T-helper 2 cell (primary cell): ENCODE data around the gene MAT2A.
A peak's percentile ranks its signal among the peaks of the same experiment; 100 is the strongest.
"Not testable (repeated sequence)": the region's sequence is repeated elsewhere in the genome, so short reads cannot be mapped to it uniquely, and the experiment has no call there.

Source experiments
- DNase-seq, 5 experiments: peaks; one replicate each; pipeline versions ENCODE4 v3.0.0 to v3.0.0-alpha.2; 2012 to 2022

MAT2A gene

GRCh38 chr2:85580206-85580605 is 41.2 kb downstream of the MAT2A start:
- no peak for DNase-seq

GRCh38 chr2:85582492-85582891 is 43.5 kb downstream of the MAT2A start:
- no peak for DNase-seq

- DNase-seq = peak in 1 of 5 experiments; percentile 60
Observed at GRCh38 chr2:85583667-85584353, 44.8 kb downstream of the MAT2A start.

GRCh38 chr2:85584354-85584856 is 45.4 kb downstream of the MAT2A start, which contains the start of gene VAMP5:
Gene VAMP5, plus strand, starts transcription at chr2:85584431. Its CDS starts 60 bp downstream, at chr2:85584491.
- DNase-seq = peak in 3 of 5 experiments; percentile 32 to 61 (median 33)

GRCh38 chr2:85584857-85585780 is 46.2 kb downstream of the MAT2A start:
- DNase-seq = peak in 2 of 5 experiments; percentile 6 to 55

- no peak for DNase-seq
Observed at GRCh38 chr2:85585781-85586105, 46.8 kb downstream of the MAT2A start.

- no peak for DNase-seq
Observed at GRCh38 chr2:85588236-85588635, 49.3 kb downstream of the MAT2A start.

GRCh38 chr2:85588645-85589044 is 49.7 kb downstream of the MAT2A start:
- no peak for DNase-seq

GRCh38 chr2:85589181-85589580 is 50.2 kb downstream of the MAT2A start:
- no peak for DNase-seq

- no peak for DNase-seq
Observed at GRCh38 chr2:85589982-85590791, 51.2 kb downstream of the MAT2A start.

GRCh38 chr2:85590950-85591349 is 52.0 kb downstream of the MAT2A start:
- DNase-seq = no peak

GRCh38 chr2:85591563-85591962 is 52.6 kb downstream of the MAT2A start:
- DNase-seq = no peak

- DNase-seq = not testable (repeated sequence)
Observed at GRCh38 chr2:85592299-85592698, 53.3 kb downstream of the MAT2A start.

GRCh38 chr2:85593023-85593422 is 54.1 kb downstream of the MAT2A start:
- no peak for DNase-seq
